ELF-1 (cell line): ENCODE measurements around the gene PPP3CA.
"Not testable (repeated sequence)": the region's sequence is repeated elsewhere in the genome, so short reads cannot be mapped to it uniquely, and the experiment has no call there.

Source experiments
- DNase-seq: peaks from one replicate; pipeline ENCODE4 v3.0.0-alpha.2; 2016; ENCODE audit warnings: low read depth, low spot score

Gene PPP3CA

GRCh38 chr4:101217353-101218031 is 129.8 kb downstream of the PPP3CA start:
- no peak for DNase-seq

GRCh38 chr4:101211146-101211553 is 136.2 kb downstream of the PPP3CA start:
- no peak for DNase-seq

- DNase-seq = no peak
Measured at GRCh38 chr4:101210331-101210730, 137.0 kb downstream of the PPP3CA start.

- DNase-seq = no peak
Measured at GRCh38 chr4:101208171-101208570, 139.2 kb downstream of the PPP3CA start.

- DNase-seq = no peak
Measured at GRCh38 chr4:101205916-101206315, 141.4 kb downstream of the PPP3CA start.

GRCh38 chr4:101201421-101201820 is 145.9 kb downstream of the PPP3CA start:
- DNase-seq = no peak

- DNase-seq = no peak
Measured at GRCh38 chr4:101200561-101200960, 146.8 kb downstream of the PPP3CA start.

GRCh38 chr4:101199507-101200285 is 147.6 kb downstream of the PPP3CA start:
- DNase-seq = no peak

- no peak for DNase-seq
Measured at GRCh38 chr4:101198682-101199339, 148.5 kb downstream of the PPP3CA start.

GRCh38 chr4:101197350-101197749 is 150.0 kb downstream of the PPP3CA start:
- DNase-seq = no peak

GRCh38 chr4:101192244-101192643 is 155.1 kb downstream of the PPP3CA start:
- no peak for DNase-seq

GRCh38 chr4:101191302-101192098 is 155.8 kb downstream of the PPP3CA start:
- DNase-seq = peak; percentile 45

GRCh38 chr4:101190751-101191150 is 156.6 kb downstream of the PPP3CA start:
- DNase-seq = no peak

- DNase-seq = no peak
Measured at GRCh38 chr4:101188906-101189305, 158.4 kb downstream of the PPP3CA start.

GRCh38 chr4:101187841-101188240 is 159.5 kb downstream of the PPP3CA start:
- no peak for DNase-seq

GRCh38 chr4:101186567-101187184 is 160.7 kb downstream of the PPP3CA start:
- DNase-seq = no peak

GRCh38 chr4:101184668-101185067 is 162.7 kb downstream of the PPP3CA start:
- DNase-seq = no peak

GRCh38 chr4:101183666-101184373 is 163.5 kb downstream of the PPP3CA start:
- no peak for DNase-seq

- DNase-seq = no peak
Measured at GRCh38 chr4:101183221-101183620, 164.1 kb downstream of the PPP3CA start.

- not testable (repeated sequence) for DNase-seq
Measured at GRCh38 chr4:101182688-101183087, 164.6 kb downstream of the PPP3CA start.

- no peak for DNase-seq
Measured at GRCh38 chr4:101178731-101179130, 168.6 kb downstream of the PPP3CA start.
